ENCODE results near the gene SLC1A5. TPM values are rescaled to one million over a fixed set of nuclear protein-coding genes. Genes with fewer than 3 reads are reported as not detected.

The SLC1A5 gene
- total RNA-seq, 1 experiment from 2014 or later = 239 TPM

GRCh38 chr19:46834121-46834520 lies 45.7 kb upstream of the SLC1A5 start (continued):
- TF ChIP-seq ZSCAN18 (CRISPR knock-in tag; IDR thresholded peaks at IDR 0.05) (no peak), RELA (CRISPR knock-in tag; IDR thresholded peaks at IDR 0.05; ENCODE audit: borderline replicate concordance) (no peak), NFATC4 (CRISPR knock-in tag; IDR thresholded peaks at IDR 0.05) (no peak), GABPB1 (CRISPR knock-in tag; IDR thresholded peaks at IDR 0.05) (no peak), ZNF232 (CRISPR knock-in tag; IDR thresholded peaks at IDR 0.05) (no peak), HMGXB4 (CRISPR knock-in tag; IDR thresholded peaks at IDR 0.05) (no peak), CREM (CRISPR knock-in tag; IDR thresholded peaks at IDR 0.05) (no peak), ETV6 (CRISPR knock-in tag; IDR thresholded peaks at IDR 0.05) (no peak), TEAD4 (CRISPR knock-in tag; IDR thresholded peaks at IDR 0.05) (no peak), ERG (CRISPR knock-in tag; IDR thresholded peaks at IDR 0.05) (no peak), MXD4 (CRISPR knock-in tag; IDR thresholded peaks at IDR 0.05; ENCODE audit: borderline replicate concordance) (no peak), ZNF425 (CRISPR knock-in tag; conservative IDR thresholded peaks at IDR 0.05) (no peak), MYBL2 (CRISPR knock-in tag; IDR thresholded peaks at IDR 0.05) (no peak), ZNF532 (CRISPR knock-in tag; IDR thresholded peaks at IDR 0.05; ENCODE audit: borderline replicate concordance) (no peak), NR3C1 (CRISPR knock-in tag; conservative IDR thresholded peaks at IDR 0.05; ENCODE audit: low read depth) (no peak)

- DNase-seq (ENCODE audit: low spot score) (no peak), ATAC-seq (no peak)
- ChIA-PET POLR2A (interaction anchor here (0.6 kb wide), 1 partner anchor 176 kb away, joined by 3 read pairs; no protein-coding TSS in a partner anchor), CTCF (interaction anchor here (1.6 to 2.0 kb wide), 3 partner anchors 10 to 77 kb away, joined by 7 to 13 read pairs (median 9); no protein-coding TSS in a partner anchor)
- Mint-ChIP-seq H3K9me3 (peaks cover 7% of the 10 kb centered on the region), H3K36me3 (no peaks in the 10 kb centered on the region), H3K27ac (no peak overlapping the region), H3K4me3 (no peak overlapping the region), H3K27me3 (ENCODE audit: low read depth) (no peaks in the 10 kb centered on the region), H3K4me1 (peaks cover 8% of the 10 kb centered on the region; the same call in 1 of the 2 replicates)
- no peak for TF ChIP-seq GABPB1 (CRISPR knock-in tag; IDR thresholded peaks at IDR 0.05)
- TF ChIP-seq USF2 (CRISPR knock-in tag; IDR thresholded peaks at IDR 0.05) = no peak
- TF ChIP-seq, protein P1, sequence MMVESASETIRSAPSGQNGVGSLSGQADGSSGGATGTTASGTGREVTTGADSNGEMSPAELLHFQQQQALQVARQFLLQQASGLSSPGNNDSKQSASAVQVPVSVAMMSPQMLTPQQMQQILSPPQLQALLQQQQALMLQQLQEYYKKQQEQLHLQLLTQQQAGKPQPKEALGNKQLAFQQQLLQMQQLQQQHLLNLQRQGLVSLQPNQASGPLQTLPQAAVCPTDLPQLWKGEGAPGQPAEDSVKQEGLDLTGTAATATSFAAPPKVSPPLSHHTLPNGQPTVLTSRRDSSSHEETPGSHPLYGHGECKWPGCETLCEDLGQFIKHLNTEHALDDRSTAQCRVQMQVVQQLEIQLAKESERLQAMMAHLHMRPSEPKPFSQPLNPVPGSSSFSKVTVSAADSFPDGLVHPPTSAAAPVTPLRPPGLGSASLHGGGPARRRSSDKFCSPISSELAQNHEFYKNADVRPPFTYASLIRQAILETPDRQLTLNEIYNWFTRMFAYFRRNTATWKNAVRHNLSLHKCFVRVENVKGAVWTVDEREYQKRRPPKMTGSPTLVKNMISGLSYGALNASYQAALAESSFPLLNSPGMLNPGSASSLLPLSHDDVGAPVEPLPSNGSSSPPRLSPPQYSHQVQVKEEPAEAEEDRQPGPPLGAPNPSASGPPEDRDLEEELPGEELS (CRISPR knock-in tag; IDR thresholded peaks at IDR 0.05) = no peak
- TF ChIP-seq NFYB (CRISPR knock-in tag; conservative IDR thresholded peaks at IDR 0.05; ENCODE audit: low read depth) = no peak
- TF ChIP-seq HMGXB4 (CRISPR knock-in tag; IDR thresholded peaks at IDR 0.05) = no peak
- TF ChIP-seq ZNF396 (CRISPR knock-in tag; IDR thresholded peaks at IDR 0.05; ENCODE audit: borderline replicate concordance) = no peak
- no peak for TF ChIP-seq FOXK1 (CRISPR knock-in tag; IDR thresholded peaks at IDR 0.05)
- TF ChIP-seq SP1 (CRISPR knock-in tag; conservative IDR thresholded peaks at IDR 0.05) = no peak
These were observed 42.5 kb upstream of the SLC1A5 start for GRCh38 chr19:46830864-46831263.
